PC-3 (cell line): ENCODE data around the gene SMYD3.

Experiments
- EZH2 ChIP-seq: fragments of 300-600 bp; sonication (generic); IDR thresholded peaks from one replicate; pipeline ENCODE4 v1.6.1; 2017; ENCODE audit warnings: antibody characterized with exemption, mild to moderate bottlenecking, low read length; ENCODE audit not compliant: unreplicated experiment
- EZH2phosphoT487 ChIP-seq: fragments of 300-600 bp; sonication (generic); IDR thresholded peaks from 2 replicates; pipeline ENCODE4 v1.6.1; 2018; ENCODE audit warnings: mild to moderate bottlenecking, antibody characterized with exemption, low read length, borderline replicate concordance
- TF ChIP-seq, protein P1 (sequence below): fragments of 300-600 bp; sonication (generic); conservative IDR thresholded peaks from 2 replicates; pipeline ENCODE4 v1.5.1; 2017; ENCODE audit warnings: antibody characterized with exemption, low read depth, mild to moderate bottlenecking, low read length

DNA sequence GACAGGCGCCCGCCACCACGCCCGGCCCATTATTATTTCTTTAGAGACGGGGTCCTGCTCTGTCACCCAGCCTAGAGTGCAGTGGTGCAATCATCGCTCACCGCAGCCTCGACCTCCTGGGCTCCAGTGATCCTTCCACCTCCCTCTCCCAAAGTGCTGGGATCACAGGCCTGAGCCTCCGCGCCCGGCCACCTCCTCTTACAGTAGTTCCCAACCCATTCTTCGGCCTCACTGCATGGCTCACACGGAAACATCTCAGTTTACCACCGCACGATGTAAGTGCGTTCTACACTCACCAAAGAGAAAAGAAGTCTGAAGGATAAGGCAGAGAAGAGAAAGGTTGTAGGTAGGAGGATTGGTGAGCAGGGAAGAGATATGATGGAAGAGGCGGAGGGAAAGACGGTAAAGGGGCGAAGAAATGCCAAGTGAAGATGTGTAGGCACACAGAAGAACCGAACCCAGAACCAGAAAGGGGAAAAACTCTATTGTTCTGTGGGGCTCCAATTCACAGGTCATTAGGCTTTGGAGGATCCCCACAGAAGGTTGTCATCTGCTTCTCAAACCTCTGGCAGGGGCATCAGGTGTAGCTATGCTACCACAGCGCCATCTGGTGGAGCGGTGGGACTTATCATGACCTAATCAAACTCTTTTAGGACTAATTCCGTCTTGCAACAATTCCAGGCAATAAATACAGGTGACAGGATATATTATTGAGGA, 504.2 kb downstream of the SMYD3 start:
- TF ChIP-seq, protein P1, sequence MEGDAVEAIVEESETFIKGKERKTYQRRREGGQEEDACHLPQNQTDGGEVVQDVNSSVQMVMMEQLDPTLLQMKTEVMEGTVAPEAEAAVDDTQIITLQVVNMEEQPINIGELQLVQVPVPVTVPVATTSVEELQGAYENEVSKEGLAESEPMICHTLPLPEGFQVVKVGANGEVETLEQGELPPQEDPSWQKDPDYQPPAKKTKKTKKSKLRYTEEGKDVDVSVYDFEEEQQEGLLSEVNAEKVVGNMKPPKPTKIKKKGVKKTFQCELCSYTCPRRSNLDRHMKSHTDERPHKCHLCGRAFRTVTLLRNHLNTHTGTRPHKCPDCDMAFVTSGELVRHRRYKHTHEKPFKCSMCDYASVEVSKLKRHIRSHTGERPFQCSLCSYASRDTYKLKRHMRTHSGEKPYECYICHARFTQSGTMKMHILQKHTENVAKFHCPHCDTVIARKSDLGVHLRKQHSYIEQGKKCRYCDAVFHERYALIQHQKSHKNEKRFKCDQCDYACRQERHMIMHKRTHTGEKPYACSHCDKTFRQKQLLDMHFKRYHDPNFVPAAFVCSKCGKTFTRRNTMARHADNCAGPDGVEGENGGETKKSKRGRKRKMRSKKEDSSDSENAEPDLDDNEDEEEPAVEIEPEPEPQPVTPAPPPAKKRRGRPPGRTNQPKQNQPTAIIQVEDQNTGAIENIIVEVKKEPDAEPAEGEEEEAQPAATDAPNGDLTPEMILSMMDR: peak; percentile 97
- no peak for TF ChIP-seq EZH2phosphoT487
- TF ChIP-seq EZH2: no peak
